Muscle of leg (tissue), 11 donors: Measurements from ENCODE around the gene AMZ2. TPM values are rescaled to one million over a fixed set of nuclear protein-coding genes. Genes with fewer than 3 reads are reported as not detected.
"Not testable (repeated sequence)": the region's sequence is repeated elsewhere in the genome, so short reads cannot be mapped to it uniquely, and the experiment has no call there.

Source experiments
- DNase-seq: peaks from one replicate; pipeline ENCODE4 v3.0.0; 2013
- H3K27ac ChIP-seq: one replicate; pipeline ENCODE4 v1.5.1; 2013; ENCODE audit warnings: mild to moderate bottlenecking, low read length, control low read depth
- H3K27me3 ChIP-seq: one replicate; pipeline ENCODE4 v1.6.1; 2013; ENCODE audit warnings: low read length; ENCODE audit not compliant: control insufficient read depth, insufficient read depth
- H3K36me3 ChIP-seq: one replicate; pipeline ENCODE4 v1.6.1; 2013; ENCODE audit warnings: low read length; ENCODE audit not compliant: control insufficient read depth, insufficient read depth
- H3K4me1 ChIP-seq: one replicate; pipeline ENCODE4 v1.6.1; 2013; ENCODE audit warnings: low read length; ENCODE audit not compliant: control insufficient read depth, insufficient read depth
- H3K4me3 ChIP-seq: one replicate; pipeline ENCODE4 v1.5.1; 2013; ENCODE audit warnings: low read length, control low read depth
- H3K9me3 ChIP-seq: replicated peaks from 2 replicates; pipeline ENCODE4 v1.6.1; 2013; ENCODE audit warnings: low read depth, low read length; ENCODE audit not compliant: control insufficient read depth
- WGBS: methylation state at CpG from one replicate; pipeline ENCODE4 v1.1.5; 2013; ENCODE audit warnings: missing lambda C conversion rate; ENCODE audit not compliant: insufficient coverage; 5-methylcytosine and 5-hydroxymethylcytosine counted together
- polyA plus RNA-seq, 8 donors: library from polyadenylated mRNA; unstranded; fragments of 120-200 nt; gene quantifications; one replicate each; pipeline versions ENCODE4 v1.2.1 to v1.2.3, GENCODE V29; 2013; ENCODE audit warnings: inconsistent platforms in 1 of 8, low replicate concordance in 1 of 8; ENCODE audit not compliant: insufficient read length in 8 of 8, insufficient read depth in 1 of 8
- total RNA-seq: library from RNA; stranded (reverse); fragments of 120-200 nt; gene quantifications from one replicate; pipeline ENCODE4 v1.2.4, GENCODE V29; 2013

AMZ2 gene
- total and polyA plus RNA-seq, 9 donors: 58.9 to 70.9 (median 64.5) TPM

GRCh38 chr17:68204736-68205135 is 43.1 kb upstream of the AMZ2 start:
- DNase-seq: no peak
- peaks cover 21% of the 10 kb centered on the region for H3K4me1 ChIP-seq

GRCh38 chr17:68205251-68205807 is 42.5 kb upstream of the AMZ2 start:
- Histone ChIP-seq H3K9me3 (no peaks in the 10 kb centered on the region), H3K27me3 (peaks cover 24% of the 10 kb centered on the region), H3K4me3 (peak overlapping the region; percentile 85), H3K27ac (peak overlapping the region; percentile 82), H3K4me1 (peaks cover 15% of the 10 kb centered on the region), H3K36me3 (peaks cover 4% of the 10 kb centered on the region)
- under 1% methylated on average over 61 of the region's 71 CpGs for WGBS
- peak; percentile 97 for DNase-seq

More at GRCh38 chr17:68204736-68205135, 43.1 kb upstream of the AMZ2 start:
- peaks cover 3% of the 10 kb centered on the region for H3K36me3 ChIP-seq
- H3K27me3 ChIP-seq: peaks cover 30% of the 10 kb centered on the region
- peak overlapping the region; percentile 85 for H3K4me3 ChIP-seq
- no peaks in the 10 kb centered on the region for H3K9me3 ChIP-seq
- H3K27ac ChIP-seq: no peak overlapping the region
- 4% methylated on average over 10 of the region's 22 CpGs for WGBS

GRCh38 chr17:68205808-68206720 is 41.8 kb upstream of the AMZ2 start:
- DNase-seq: peak; percentile 18
- H3K4me3 ChIP-seq: peak overlapping the region; percentile 85
- 0% methylated on average over 27 of the region's 50 CpGs for WGBS
- H3K4me1 ChIP-seq: peaks cover 8% of the 10 kb centered on the region
- H3K27ac ChIP-seq: no peak overlapping the region
- H3K27me3 ChIP-seq: peaks cover 17% of the 10 kb centered on the region
- no peaks in the 10 kb centered on the region for H3K9me3 ChIP-seq
- H3K36me3 ChIP-seq: peaks cover 4% of the 10 kb centered on the region

- 86% methylated on average over 13 of the region's 37 CpGs for WGBS
- Histone ChIP-seq H3K4me1 (peaks cover 7% of the 10 kb centered on the region), H3K4me3 (no peak overlapping the region), H3K36me3 (peaks cover 4% of the 10 kb centered on the region), H3K27ac (no peak overlapping the region), H3K27me3 (peaks cover 9% of the 10 kb centered on the region), H3K9me3 (no peaks in the 10 kb centered on the region)
- no peak for DNase-seq
These were observed 40.1 kb upstream of the AMZ2 start for GRCh38 chr17:68207651-68208253.

- H3K4me3 ChIP-seq, H3K27ac ChIP-seq, H3K27me3 ChIP-seq, H3K4me1 ChIP-seq, H3K36me3 ChIP-seq, DNase-seq, H3K9me3 ChIP-seq: not testable (repeated sequence)
- 94% methylated on average over 15 of the region's 19 CpGs for WGBS
These were observed 39.2 kb upstream of the AMZ2 start for GRCh38 chr17:68208651-68209050.

- 96% methylated on average over 4 of the region's 13 CpGs for WGBS
- H3K27ac ChIP-seq, H3K4me1 ChIP-seq, H3K27me3 ChIP-seq, DNase-seq, H3K9me3 ChIP-seq, H3K4me3 ChIP-seq, H3K36me3 ChIP-seq: not testable (repeated sequence)
These were observed 38.5 kb upstream of the AMZ2 start for GRCh38 chr17:68209191-68209900.

- Histone ChIP-seq H3K9me3 (no peaks in the 10 kb centered on the region), H3K27ac (no peak overlapping the region), H3K4me3 (no peak overlapping the region), H3K4me1 (peaks cover 2% of the 10 kb centered on the region), H3K27me3 (no peaks in the 10 kb centered on the region), H3K36me3 (peaks cover 4% of the 10 kb centered on the region)
- DNase-seq: no peak
- WGBS: 83% methylated on average over 9 of the region's 10 CpGs
These were observed 37.1 kb upstream of the AMZ2 start for GRCh38 chr17:68210570-68211315.

GRCh38 chr17:68213428-68214411 is 34.1 kb upstream of the AMZ2 start:
- H3K27me3 ChIP-seq, H3K9me3 ChIP-seq, H3K36me3 ChIP-seq, H3K4me1 ChIP-seq, DNase-seq, H3K4me3 ChIP-seq, H3K27ac ChIP-seq: not testable (repeated sequence)
- WGBS: 78% methylated on average over 1 of the region's 11 CpGs

GRCh38 chr17:68215453-68215852 is 32.4 kb upstream of the AMZ2 start:
- not testable (repeated sequence) for H3K9me3 ChIP-seq, DNase-seq, H3K27ac ChIP-seq, H3K4me3 ChIP-seq, H3K36me3 ChIP-seq, H3K27me3 ChIP-seq, H3K4me1 ChIP-seq
- 83% methylated on average over 4 of the region's 5 CpGs for WGBS
